MM.1S (cell line): Measurements from ENCODE around the gene LCLAT1.

Experiments
- DNase-seq: peaks from one replicate; pipeline ENCODE4 v3.0.0-alpha.2; 2015
- H2AFZ ChIP-seq: fragments of 300-600 bp; sonication (generic); 2 replicates; pipeline ENCODE4 v1.6.0; 2016; ENCODE audit warnings: antibody characterized with exemption, low read length
- H3F3A ChIP-seq: fragments of 300-600 bp; sonication (generic); 2 replicates; pipeline ENCODE4 v1.6.1; 2016; ENCODE audit warnings: mild to moderate bottlenecking, antibody characterized with exemption, low read length, moderate library complexity, mixed read lengths; ENCODE audit not compliant: insufficient read depth
- H3K27ac ChIP-seq: fragments of 300-600 bp; sonication (generic); 2 replicates; pipeline ENCODE4 v1.5.1; 2016; ENCODE audit warnings: mild to moderate bottlenecking, low read length
- H3K27me3 ChIP-seq: fragments of 300-600 bp; sonication (generic); replicated peaks from 2 replicates; pipeline ENCODE4 v1.6.0; 2016; ENCODE audit warnings: low read length; ENCODE audit not compliant: insufficient read depth
- H3K36me3 ChIP-seq: fragments of 300-600 bp; sonication (generic); replicated peaks from 2 replicates; pipeline ENCODE4 v1.6.1; 2016; ENCODE audit warnings: mild to moderate bottlenecking, low read length, mixed read lengths; ENCODE audit not compliant: insufficient read depth
- H3K4me1 ChIP-seq: fragments of 300-600 bp; sonication (generic); 2 replicates; pipeline ENCODE4 v1.6.1; 2016; ENCODE audit warnings: low read length, mixed read lengths
- H3K4me2 ChIP-seq: fragments of 300-600 bp; sonication (generic); 2 replicates; pipeline ENCODE4 v1.6.0; 2016; ENCODE audit warnings: low read depth, low read length
- H3K4me3 ChIP-seq: fragments of 300-600 bp; sonication (generic); 2 replicates; pipeline ENCODE4 v1.5.1; 2016; ENCODE audit warnings: low read length, mixed read lengths
- H3K79me2 ChIP-seq: fragments of 300-600 bp; sonication (generic); 2 replicates; pipeline ENCODE4 v1.6.1; 2016; ENCODE audit warnings: mixed run types, low read length, mixed read lengths
- H3K9ac ChIP-seq: fragments of 300-600 bp; sonication (generic); 2 replicates; pipeline ENCODE4 v1.6.1; 2016; ENCODE audit warnings: low read length, mixed read lengths
- H3K9me2 ChIP-seq: fragments of 300-600 bp; sonication (generic); replicated peaks from 2 replicates; pipeline ENCODE4 v1.6.1; 2016; ENCODE audit warnings: mild to moderate bottlenecking, low read length, mixed read lengths; ENCODE audit not compliant: insufficient read depth
- H3K9me3 ChIP-seq: fragments of 300-600 bp; sonication (generic); replicated peaks from 2 replicates; pipeline ENCODE4 v1.6.1; 2016; ENCODE audit warnings: mild to moderate bottlenecking, low read length, mixed read lengths; ENCODE audit not compliant: insufficient read depth
- H4K20me1 ChIP-seq: fragments of 300-600 bp; sonication (generic); 2 replicates; pipeline ENCODE4 v1.6.1; 2016; ENCODE audit warnings: mild to moderate bottlenecking, low read length, moderate library complexity, mixed read lengths; ENCODE audit not compliant: insufficient read depth
- CTCF ChIP-seq: fragments of 300-600 bp; sonication (generic); IDR thresholded peaks from 2 replicates; pipeline ENCODE4 v1.5.1; 2016; ENCODE audit warnings: antibody characterized with exemption, low read length, mixed read lengths
- EZH2 ChIP-seq: fragments of 300-600 bp; sonication (generic); optimal IDR thresholded peaks from 2 replicates; pipeline ENCODE3; 2017; ENCODE audit warnings: low read depth, mild to moderate bottlenecking, antibody characterized with exemption, low read length, mixed read lengths
- EZH2phosphoT487 ChIP-seq: fragments of 300-600 bp; sonication (generic); IDR thresholded peaks from 2 replicates; pipeline ENCODE4 v1.6.1; 2018; ENCODE audit warnings: antibody characterized with exemption, low read length

The LCLAT1 gene

GRCh38 chr2:30645745-30646119 is 198.7 kb downstream of the LCLAT1 start:
- Histone ChIP-seq H3K27ac (no peak overlapping the region), H3K9me2 (no peaks in the 10 kb centered on the region), H3K9ac (no peak overlapping the region), H3K27me3 (no peaks in the 10 kb centered on the region), H2AFZ (no peak overlapping the region), H3K79me2 (no peaks in the 10 kb centered on the region), H4K20me1 (no peaks in the 10 kb centered on the region), H3K36me3 (no peaks in the 10 kb centered on the region), H3K9me3 (no peaks in the 10 kb centered on the region), H3K4me1 (peaks cover 6% of the 10 kb centered on the region; the same call in 1 of the 2 replicates), H3K4me3 (no peak overlapping the region), H3F3A (no peaks in the 10 kb centered on the region), H3K4me2 (no peak overlapping the region)
- TF ChIP-seq CTCF (no peak), EZH2 (no peak), EZH2phosphoT487 (no peak)
- no peak for DNase-seq

GRCh38 chr2:30647752-30648457 is 200.9 kb downstream of the LCLAT1 start:
- no peaks in the 10 kb centered on the region for H3K27me3 ChIP-seq
- H4K20me1 ChIP-seq: no peaks in the 10 kb centered on the region
- DNase-seq: no peak
- H3K27ac ChIP-seq: no peak overlapping the region
- no peaks in the 10 kb centered on the region for H3K79me2 ChIP-seq
- no peaks in the 10 kb centered on the region for H3F3A ChIP-seq
- H3K9me3 ChIP-seq: no peaks in the 10 kb centered on the region
- TF ChIP-seq EZH2phosphoT487: no peak
- TF ChIP-seq EZH2: no peak
- no peak for TF ChIP-seq CTCF
- H3K9ac ChIP-seq: no peak overlapping the region
- H3K4me1 ChIP-seq: no peaks in the 10 kb centered on the region
- no peaks in the 10 kb centered on the region for H3K9me2 ChIP-seq
- H3K4me2 ChIP-seq: no peak overlapping the region
- no peaks in the 10 kb centered on the region for H3K36me3 ChIP-seq
- no peak overlapping the region for H2AFZ ChIP-seq
- no peak overlapping the region for H3K4me3 ChIP-seq

- Histone ChIP-seq H3K4me2 (no peak overlapping the region), H3K79me2 (no peaks in the 10 kb centered on the region), H3K4me1 (no peaks in the 10 kb centered on the region), H2AFZ (no peak overlapping the region), H3F3A (no peaks in the 10 kb centered on the region), H3K36me3 (no peaks in the 10 kb centered on the region), H3K9ac (no peak overlapping the region), H4K20me1 (no peaks in the 10 kb centered on the region), H3K9me3 (no peaks in the 10 kb centered on the region), H3K27ac (no peak overlapping the region), H3K4me3 (no peak overlapping the region), H3K9me2 (no peaks in the 10 kb centered on the region), H3K27me3 (no peaks in the 10 kb centered on the region)
- no peak for TF ChIP-seq EZH2phosphoT487
- TF ChIP-seq EZH2: no peak
- TF ChIP-seq CTCF: no peak
- DNase-seq: no peak
Measured at GRCh38 chr2:30649278-30649677, 202.2 kb downstream of the LCLAT1 start.
